ENCODE measurements around the gene PAH.

The PAH gene

GRCh38 chr12:102816816-102817434 lies 100.1 kb downstream of the PAH start:
- DNase-seq (ENCODE audit: low read depth), result no peak

GRCh38 chr12:102814691-102815367 lies 102.2 kb downstream of the PAH start:
- DNase-seq (ENCODE audit: low read depth), result no peak

GRCh38 chr12:102812344-102812743 lies 104.7 kb downstream of the PAH start:
- no peak for DNase-seq (ENCODE audit: low read depth)

- DNase-seq (ENCODE audit: low read depth), result no peak
Observed at GRCh38 chr12:102811110-102811737, 105.8 kb downstream of the PAH start.

DNA sequence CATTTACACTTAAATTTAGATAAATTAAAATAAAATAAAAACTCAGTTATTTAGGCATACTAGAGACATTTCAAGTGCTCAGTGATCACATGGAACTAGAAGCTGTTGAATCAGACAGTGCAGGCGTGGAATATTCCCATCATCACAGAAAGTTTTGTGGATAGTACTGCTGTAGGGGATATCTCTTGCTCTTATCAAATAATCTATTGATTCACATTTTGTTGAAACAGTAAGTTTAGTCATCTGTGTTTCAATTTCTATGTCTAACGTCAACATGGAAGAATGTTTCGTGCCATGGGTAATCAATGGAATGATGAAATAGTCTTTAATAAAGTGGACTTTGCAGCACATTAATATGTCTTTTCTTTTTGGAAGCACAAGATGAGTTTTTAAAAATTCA lies 108.6 kb downstream of the PAH start:
- DNase-seq (ENCODE audit: low read depth), result no peak

DNA sequence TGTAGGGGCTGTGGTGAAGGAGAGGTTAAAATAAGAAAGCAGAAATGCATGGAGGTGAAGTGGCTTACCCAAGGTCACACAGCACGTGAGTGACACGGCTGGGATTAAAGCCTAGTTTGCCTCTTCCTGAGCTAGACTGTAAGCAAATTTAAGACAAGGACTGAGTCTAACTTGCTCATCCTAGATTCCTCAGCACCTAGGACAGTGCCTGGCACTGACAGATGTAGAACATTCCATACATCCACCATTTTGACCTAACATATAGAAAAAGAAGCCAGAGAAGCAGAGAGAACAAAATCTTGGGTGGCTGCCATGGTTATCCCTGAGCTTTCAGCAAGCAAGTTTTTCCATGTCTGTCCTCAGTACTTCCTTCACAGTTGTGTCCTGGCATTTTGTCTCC lies 110.5 kb downstream of the PAH start:
- no peak for DNase-seq (ENCODE audit: low read depth)

DNA sequence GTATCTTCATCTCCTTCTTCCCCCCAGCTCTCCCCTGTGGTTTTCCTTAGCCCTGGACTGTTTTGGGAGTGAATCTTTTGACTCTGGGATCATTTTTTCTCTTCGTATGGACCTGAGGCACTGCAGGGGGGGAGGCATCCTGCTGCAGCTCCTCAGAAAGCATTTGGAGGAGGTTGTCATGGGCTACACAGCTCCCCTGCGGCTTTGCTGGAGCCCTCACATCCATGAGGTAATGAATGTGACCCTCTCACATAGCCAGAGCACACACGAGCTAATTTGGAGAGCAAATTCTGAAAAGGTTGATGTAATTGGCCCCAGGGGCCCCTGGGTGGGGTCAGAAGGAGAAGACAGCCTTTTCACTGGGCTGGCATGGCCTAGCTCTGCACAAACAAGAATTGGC lies 110.9 kb downstream of the PAH start:
- DNase-seq (ENCODE audit: low read depth), result no peak

DNA sequence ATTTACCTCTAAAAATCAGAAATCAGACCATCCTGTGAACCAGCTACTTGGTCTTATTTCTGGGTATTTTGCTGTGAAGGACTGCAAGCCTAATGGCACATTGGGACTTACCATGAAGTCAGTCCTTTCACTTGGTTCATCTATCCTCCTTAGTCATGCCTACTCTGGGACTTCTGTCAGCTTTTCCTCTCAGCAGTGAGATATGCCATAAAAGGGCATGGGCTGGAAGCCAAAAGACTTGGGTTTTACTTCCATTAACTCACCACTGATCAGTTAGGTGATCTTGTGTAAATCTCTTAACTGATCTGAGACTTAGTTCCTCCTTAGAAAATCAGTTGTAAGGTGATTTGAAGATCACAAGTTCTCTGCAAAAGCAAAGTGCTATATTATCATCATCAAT lies 116.5 kb downstream of the PAH start:
- DNase-seq (ENCODE audit: low read depth), result no peak

DNA sequence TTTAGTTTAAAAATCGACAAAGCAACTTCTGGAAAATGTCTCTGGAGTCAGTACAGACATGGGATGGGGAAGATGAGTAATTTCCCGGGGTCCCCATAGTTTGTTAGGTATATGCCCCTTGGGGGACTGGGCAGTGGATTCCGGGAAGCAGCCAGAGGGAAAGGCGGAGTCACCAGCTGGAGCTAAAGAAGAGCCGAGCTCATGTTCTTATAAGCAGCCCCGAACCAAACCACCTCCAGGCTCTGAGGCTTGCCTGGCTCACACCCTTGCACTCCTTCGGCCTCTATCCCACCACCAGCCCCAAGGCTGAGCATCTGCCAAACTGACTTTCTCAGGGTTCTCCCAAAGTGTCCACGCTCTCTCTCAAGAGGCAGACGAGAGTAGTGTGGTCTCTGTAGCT lies 117.8 kb downstream of the PAH start:
- no peak for DNase-seq (ENCODE audit: low read depth)

GRCh38 chr12:102797528-102797927 lies 119.5 kb downstream of the PAH start:
- no peak for DNase-seq (ENCODE audit: low read depth)

DNA sequence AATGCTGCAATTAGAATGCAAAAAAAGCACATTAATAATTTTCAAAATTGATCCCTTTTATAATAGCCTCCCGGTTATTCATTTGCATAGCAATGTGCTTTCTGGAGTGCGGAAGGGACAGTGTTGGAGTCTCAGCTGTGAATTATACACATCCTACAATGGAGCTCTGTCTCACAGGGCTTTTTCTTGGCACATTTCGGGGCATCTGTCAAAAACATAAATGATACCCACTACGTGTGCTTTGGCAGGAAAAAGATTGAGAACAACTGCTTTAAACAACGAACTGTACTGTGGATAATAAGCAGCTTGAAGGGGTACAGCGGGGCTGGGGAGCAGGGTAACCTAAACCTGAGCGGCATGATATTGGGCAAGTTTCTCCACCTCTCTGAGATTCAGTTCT lies 123.1 kb downstream of the PAH start:
- no peak for DNase-seq (ENCODE audit: low read depth)

All from activated T-cell treated with anti-CD3 and anti-CD28 coated beads for 24 hours (primary cell).